CD4-positive, alpha-beta T cell treated with Interleukin-15 for 1 hour (primary cell): Measurements from ENCODE around the gene SGPL1.

ENCODE experiments used
- DNase-seq: peaks from one replicate; pipeline ENCODE4 v3.0.0-alpha.2; 2020

The SGPL1 gene

DNA sequence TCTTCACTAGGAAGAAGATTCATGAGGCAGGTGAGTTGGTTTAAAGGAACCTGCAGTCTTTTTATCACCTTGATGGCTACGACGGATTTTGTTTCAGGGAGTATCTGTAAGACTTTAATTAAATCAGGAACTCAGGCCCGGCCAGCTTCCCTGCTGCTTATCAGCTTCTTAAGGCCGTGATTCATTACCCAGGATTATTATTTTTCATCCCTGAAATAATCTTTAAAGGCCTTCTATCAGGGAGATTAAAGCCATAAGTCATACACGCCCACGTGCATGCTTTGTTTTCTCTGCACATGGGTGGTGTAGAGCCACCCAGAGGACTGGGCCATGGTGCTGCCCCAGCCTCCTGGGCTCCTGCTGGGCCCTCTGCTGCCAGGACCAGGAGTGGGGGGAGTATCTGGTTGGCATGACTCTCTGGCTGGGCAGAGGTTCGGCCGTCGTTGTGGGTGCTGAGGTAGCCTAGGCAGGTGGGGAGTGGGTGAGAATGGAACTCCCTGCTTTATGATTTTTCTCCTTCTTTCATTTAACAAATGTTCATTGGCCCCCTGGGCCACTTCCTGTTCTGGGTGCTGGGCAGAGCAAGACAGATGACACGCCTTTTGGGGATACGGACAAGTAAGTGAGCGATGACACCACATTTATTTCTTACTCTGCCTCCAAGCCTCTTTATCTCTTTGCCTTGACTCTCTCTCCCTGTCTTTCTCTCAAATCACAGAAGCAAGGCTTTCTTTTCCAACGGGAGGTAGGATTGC is 111.6 kb downstream of the SGPL1 start:
- DNase-seq: no peak

DNA sequence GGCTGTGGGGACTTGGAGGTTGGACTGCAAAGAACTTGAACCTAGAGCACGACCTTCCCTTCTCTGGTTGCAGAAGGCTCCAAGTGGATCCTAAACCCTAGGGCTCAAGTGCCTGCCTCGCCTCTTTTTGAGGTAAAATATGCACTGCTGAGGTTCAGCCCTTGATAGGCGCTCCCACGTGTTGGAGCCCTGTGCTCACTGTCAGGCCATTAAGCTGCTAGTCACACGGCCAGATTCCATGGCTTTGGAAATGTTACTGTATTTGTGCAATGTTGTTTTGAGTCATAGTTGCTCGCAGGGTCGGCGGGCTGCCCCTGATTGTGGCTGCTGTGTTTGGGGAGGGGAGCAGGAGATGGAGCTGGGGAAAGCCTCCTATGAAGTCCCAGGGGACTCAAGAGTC is 112.4 kb downstream of the SGPL1 start:
- DNase-seq: no peak

DNA sequence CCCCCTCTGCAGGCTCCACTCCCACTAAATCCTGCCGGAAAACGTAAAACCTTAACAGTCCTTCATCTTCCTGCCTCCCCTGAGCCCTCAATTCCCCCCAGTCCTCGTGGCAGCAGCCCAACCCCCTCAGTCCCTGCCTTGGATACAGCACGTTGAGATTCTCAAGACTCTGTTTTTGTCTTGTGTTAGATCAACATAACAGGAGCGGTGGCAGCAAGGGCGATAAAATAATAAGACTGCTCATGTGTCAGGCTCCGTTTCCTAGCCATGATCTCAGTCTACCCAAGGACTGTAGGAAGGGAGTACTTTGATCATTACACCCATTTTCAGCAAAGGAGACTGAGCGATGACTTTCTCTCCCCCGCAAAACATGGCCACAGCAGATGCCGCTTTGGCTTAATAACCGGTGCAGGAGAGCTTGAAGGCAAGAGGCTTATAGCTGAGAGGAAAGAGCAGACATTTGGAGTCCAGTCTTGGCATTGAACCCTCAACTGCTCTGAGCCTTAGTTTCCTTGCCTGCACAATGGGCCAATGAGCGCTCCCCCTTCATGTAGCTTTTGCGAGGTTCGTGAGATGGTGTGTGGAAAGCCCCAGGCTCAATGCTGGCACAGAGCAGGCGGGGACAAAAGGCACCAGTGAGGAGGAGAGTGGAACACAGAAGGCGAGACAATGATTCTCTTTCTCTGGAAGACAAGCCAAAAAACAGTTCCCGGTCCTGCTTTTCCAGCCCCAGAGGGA is 114.7 kb downstream of the SGPL1 start:
- DNase-seq: no peak
